Stimulated activated naive B cell treated with anti-CD40 and anti-IgM and Interleukin-4, amounts not matched to agents 10 μg/mL and 1 μg/mL and 100 μg/mL, for 72 hours (primary cell): ENCODE measurements around the gene SLCO3A1.

Source experiments
- ATAC-seq, 2 donors: fragments of 150-1000 bp; cut with Tn5 transposase; replicated peaks; 2 replicates each; pipeline ENCODE4 v1.10.0; 2021; ENCODE audit warnings: moderate library complexity in 1 of 2
- DNase-seq: peaks from one replicate; pipeline ENCODE4 v3.0.0; 2021
- H3K27ac Mint-ChIP-seq: one replicate; pipeline ENCODE4 v1.8.0; 2022; ENCODE audit warnings: mild to moderate bottlenecking, mixed read lengths
- H3K27me3 Mint-ChIP-seq, 2 donors: one replicate each; pipeline ENCODE4 v1.8.0; 2022; ENCODE audit warnings: mixed read lengths in 2 of 2
- H3K36me3 Mint-ChIP-seq, 2 donors: one replicate each; pipeline ENCODE4 v1.8.0; 2022; ENCODE audit warnings: mixed read lengths in 2 of 2, mild to moderate bottlenecking in 1 of 2
- H3K4me1 Mint-ChIP-seq, 2 donors: one replicate each; pipeline ENCODE4 v1.8.0; 2022; ENCODE audit warnings: mixed read lengths in 2 of 2, mild to moderate bottlenecking in 1 of 2
- H3K4me3 Mint-ChIP-seq, 2 donors: one replicate each; pipeline ENCODE4 v1.8.0; 2022; ENCODE audit warnings: mild to moderate bottlenecking in 2 of 2, mixed read lengths in 2 of 2, moderate library complexity in 1 of 2
- H3K9me3 Mint-ChIP-seq, 2 donors: one replicate each; pipeline ENCODE4 v1.8.0; 2022; ENCODE audit warnings: mixed read lengths in 2 of 2, mild to moderate bottlenecking in 1 of 2

The SLCO3A1 gene

GRCh38 chr15:92017882-92018534 lies 164.5 kb downstream of the SLCO3A1 start:
- H3K4me1 Mint-ChIP-seq = no peaks in the 10 kb centered on the region
- no peaks in the 10 kb centered on the region for H3K36me3 Mint-ChIP-seq
- no peak overlapping the region for H3K27ac Mint-ChIP-seq

GRCh38 chr15:92018535-92019239 lies 165.2 kb downstream of the SLCO3A1 start:
- Mint-ChIP-seq H3K27me3 (peaks cover 23 to 31% of the 10 kb centered on the region in 2 donors), H3K4me3 (no peak overlapping the region), H3K36me3 (no peaks in the 10 kb centered on the region), H3K4me1 (no peaks in the 10 kb centered on the region), H3K9me3 (no peaks in the 10 kb centered on the region), H3K27ac (no peak overlapping the region)
- ATAC-seq (no peak), DNase-seq (no peak)

More at GRCh38 chr15:92017882-92018534, 164.5 kb downstream of the SLCO3A1 start:
- ATAC-seq (no peak), DNase-seq (no peak)
- Mint-ChIP-seq H3K4me3 (no peak overlapping the region), H3K9me3 (no peaks in the 10 kb centered on the region), H3K27me3 (peaks cover 23 to 31% of the 10 kb centered on the region in 2 donors)

GRCh38 chr15:92019706-92020105 lies 166.2 kb downstream of the SLCO3A1 start:
- H3K36me3 Mint-ChIP-seq = no peaks in the 10 kb centered on the region
- no peak overlapping the region for H3K4me3 Mint-ChIP-seq
- no peaks in the 10 kb centered on the region for H3K4me1 Mint-ChIP-seq
- H3K9me3 Mint-ChIP-seq = no peaks in the 10 kb centered on the region
- H3K27me3 Mint-ChIP-seq = peaks cover 20 to 23% of the 10 kb centered on the region in 2 donors
- no peak overlapping the region for H3K27ac Mint-ChIP-seq
- DNase-seq (no peak), ATAC-seq (no peak)

- no peaks in the 10 kb centered on the region for H3K36me3 Mint-ChIP-seq
- no peaks in the 10 kb centered on the region for H3K9me3 Mint-ChIP-seq
- H3K27ac Mint-ChIP-seq = no peak overlapping the region
- H3K4me1 Mint-ChIP-seq = no peaks in the 10 kb centered on the region
- H3K4me3 Mint-ChIP-seq = no peak overlapping the region
- DNase-seq = no peak
- no peak for ATAC-seq
- peaks cover 15 to 19% of the 10 kb centered on the region in 2 donors for H3K27me3 Mint-ChIP-seq
Observed at GRCh38 chr15:92020207-92020606, 166.7 kb downstream of the SLCO3A1 start.

- Mint-ChIP-seq H3K4me3 (no peak overlapping the region), H3K36me3 (no peaks in the 10 kb centered on the region), H3K27me3 (peaks cover 9 to 14% of the 10 kb centered on the region in 2 donors), H3K4me1 (no peaks in the 10 kb centered on the region), H3K27ac (no peak overlapping the region), H3K9me3 (no peaks in the 10 kb centered on the region)
- DNase-seq (no peak), ATAC-seq (no peak)
Observed at GRCh38 chr15:92020804-92021203, 167.3 kb downstream of the SLCO3A1 start.

GRCh38 chr15:92021792-92022191 lies 168.3 kb downstream of the SLCO3A1 start:
- H3K36me3 Mint-ChIP-seq = no peaks in the 10 kb centered on the region
- H3K4me3 Mint-ChIP-seq = no peak overlapping the region
- H3K4me1 Mint-ChIP-seq = no peaks in the 10 kb centered on the region
- no peaks in the 10 kb centered on the region for H3K9me3 Mint-ChIP-seq
- no peak for DNase-seq
- ATAC-seq = peak; percentile 16 to 31
- H3K27me3 Mint-ChIP-seq = peaks cover 4 to 14% of the 10 kb centered on the region in 2 donors
- no peak overlapping the region for H3K27ac Mint-ChIP-seq

GRCh38 chr15:92023965-92024364 lies 170.5 kb downstream of the SLCO3A1 start:
- H3K4me1 Mint-ChIP-seq = no peaks in the 10 kb centered on the region
- no peak overlapping the region for H3K27ac Mint-ChIP-seq
- H3K36me3 Mint-ChIP-seq = no peaks in the 10 kb centered on the region
- H3K4me3 Mint-ChIP-seq = no peak overlapping the region
- peaks cover 4 to 6% of the 10 kb centered on the region in 2 donors for H3K27me3 Mint-ChIP-seq
- no peaks in the 10 kb centered on the region for H3K9me3 Mint-ChIP-seq
- DNase-seq = no peak
- no peak for ATAC-seq

GRCh38 chr15:92025706-92026270 lies 172.3 kb downstream of the SLCO3A1 start:
- Mint-ChIP-seq H3K4me1 (no peaks in the 10 kb centered on the region), H3K36me3 (no peaks in the 10 kb centered on the region), H3K27me3 (peaks cover 4 to 6% of the 10 kb centered on the region in 2 donors), H3K4me3 (no peak overlapping the region), H3K27ac (no peak overlapping the region), H3K9me3 (no peaks in the 10 kb centered on the region)
- ATAC-seq = no peak
- no peak for DNase-seq

GRCh38 chr15:92028389-92028724 lies 174.8 kb downstream of the SLCO3A1 start:
- Mint-ChIP-seq H3K27ac (no peak overlapping the region), H3K4me3 (no peak overlapping the region), H3K4me1 (no peaks in the 10 kb centered on the region), H3K9me3 (no peaks in the 10 kb centered on the region), H3K36me3 (no peaks in the 10 kb centered on the region), H3K27me3 (peaks cover 0 to 9% of the 10 kb centered on the region in 2 donors)
- ATAC-seq (no peak), DNase-seq (no peak)

- DNase-seq (no peak), ATAC-seq (no peak)
- Mint-ChIP-seq H3K27me3 (peaks cover 6 to 13% of the 10 kb centered on the region in 2 donors), H3K36me3 (no peaks in the 10 kb centered on the region), H3K9me3 (no peaks in the 10 kb centered on the region), H3K4me3 (no peak overlapping the region), H3K4me1 (no peaks in the 10 kb centered on the region), H3K27ac (no peak overlapping the region)
Observed at GRCh38 chr15:92029767-92030166, 176.3 kb downstream of the SLCO3A1 start.

- H3K27me3 Mint-ChIP-seq = peaks cover 6 to 13% of the 10 kb centered on the region in 2 donors
- H3K9me3 Mint-ChIP-seq = peaks cover 0 to 1% of the 10 kb centered on the region in 2 donors
- no peaks in the 10 kb centered on the region for H3K36me3 Mint-ChIP-seq
- H3K4me1 Mint-ChIP-seq = no peaks in the 10 kb centered on the region
- H3K4me3 Mint-ChIP-seq = no peak overlapping the region
- DNase-seq (no peak), ATAC-seq (no peak)
- H3K27ac Mint-ChIP-seq = no peak overlapping the region
Observed at GRCh38 chr15:92033314-92033713, 179.8 kb downstream of the SLCO3A1 start.

- peaks cover 6 to 13% of the 10 kb centered on the region in 2 donors for H3K27me3 Mint-ChIP-seq
- no peak overlapping the region for H3K4me3 Mint-ChIP-seq
- no peaks in the 10 kb centered on the region for H3K36me3 Mint-ChIP-seq
- DNase-seq (no peak), ATAC-seq (no peak)
- H3K4me1 Mint-ChIP-seq = no peaks in the 10 kb centered on the region
- no peak overlapping the region for H3K27ac Mint-ChIP-seq
- H3K9me3 Mint-ChIP-seq = peaks cover 2 to 3% of the 10 kb centered on the region in 2 donors
Observed at GRCh38 chr15:92033723-92034122, 180.2 kb downstream of the SLCO3A1 start.

- DNase-seq = no peak
Observed at GRCh38 chr15:92034227-92034626, 180.7 kb downstream of the SLCO3A1 start.

GRCh38 chr15:92035551-92035950 lies 182.0 kb downstream of the SLCO3A1 start:
- ATAC-seq (no peak), DNase-seq (no peak)
- peaks cover 6 to 10% of the 10 kb centered on the region in 2 donors for H3K9me3 Mint-ChIP-seq
- no peaks in the 10 kb centered on the region for H3K4me1 Mint-ChIP-seq
- no peak overlapping the region for H3K27ac Mint-ChIP-seq
- H3K36me3 Mint-ChIP-seq = no peaks in the 10 kb centered on the region
- peaks cover 6 to 13% of the 10 kb centered on the region in 2 donors for H3K27me3 Mint-ChIP-seq
- no peak overlapping the region for H3K4me3 Mint-ChIP-seq

More at GRCh38 chr15:92034227-92034626, 180.7 kb downstream of the SLCO3A1 start:
- Mint-ChIP-seq H3K9me3 (peaks cover 6% of the 10 kb centered on the region in 2 donors), H3K4me1 (no peaks in the 10 kb centered on the region), H3K27me3 (peaks cover 6 to 13% of the 10 kb centered on the region in 2 donors), H3K4me3 (no peak overlapping the region), H3K36me3 (no peaks in the 10 kb centered on the region), H3K27ac (no peak overlapping the region)
- ATAC-seq = no peak

- Mint-ChIP-seq H3K27ac (no peak overlapping the region), H3K4me1 (no peaks in the 10 kb centered on the region), H3K4me3 (no peak overlapping the region), H3K36me3 (no peaks in the 10 kb centered on the region), H3K27me3 (peaks cover 6 to 13% of the 10 kb centered on the region in 2 donors), H3K9me3 (peaks cover 6 to 11% of the 10 kb centered on the region in 2 donors)
- DNase-seq = no peak
- ATAC-seq = no peak
Observed at GRCh38 chr15:92035961-92036360, 182.5 kb downstream of the SLCO3A1 start.
